Ascending aorta (tissue), 2 donors: ENCODE results near the gene CRYBG1. TPM values are rescaled to one million over a fixed set of nuclear protein-coding genes. Genes with fewer than 3 reads are reported as not detected.

ENCODE experiments used
- DNase-seq, 2 donors: peaks; one replicate each; pipeline ENCODE4 v3.0.0-alpha.2; 2019; ENCODE audit warnings: low spot score in 2 of 2
- H3K27ac ChIP-seq, 2 donors: fragments of 200-600 bp; sonication (generic); one replicate each; pipeline ENCODE4 v1.5.1; 2016 to 2017; ENCODE audit warnings: mild to moderate bottlenecking in 1 of 2
- H3K27me3 ChIP-seq: fragments of 200-600 bp; sonication (generic); one replicate; pipeline ENCODE4 v1.5.1; 2017
- H3K36me3 ChIP-seq, 2 donors: fragments of 200-600 bp; sonication (generic); one replicate each; pipeline ENCODE4 v1.5.1; 2016
- H3K4me1 ChIP-seq, 2 donors: fragments of 200-600 bp; sonication (generic); one replicate each; pipeline ENCODE4 v1.5.1; 2016 to 2017; ENCODE audit warnings: mild to moderate bottlenecking in 1 of 2
- H3K4me3 ChIP-seq, 2 donors: fragments of 200-600 bp; sonication (generic); one replicate each; pipeline ENCODE4 v1.5.1; 2016 to 2017; ENCODE audit warnings: mild to moderate bottlenecking in 1 of 2
- H3K9me3 ChIP-seq, 2 donors: fragments of 200-600 bp; sonication (generic); one replicate each; pipeline ENCODE4 v1.5.1; 2016
- intact Hi-C: fragments of 100-400 bp; cut with DNase I; formaldehyde crosslinking; loops from one replicate; pipeline ENCODE4 v1.15.1; 2023
- total RNA-seq: library from RNA; depleted of rRNA; stranded (reverse); fragments of >200 nt; gene quantifications from one replicate; pipeline ENCODE4 v1.1.0, GENCODE V29; 2016
- TF ChIP-seq, protein P1 (sequence below), 3 experiments: fragments of 200-600 bp in 2 of 3; fragments of 450-650 bp in 1 of 3; sonication (generic) in 2 of 3; IDR thresholded peaks; one replicate each; pipeline ENCODE4 v1.5.1; 2016 to 2019; ENCODE audit warnings: antibody characterized with exemption in 3 of 3, mild to moderate bottlenecking in 1 of 3, moderate library complexity in 1 of 3

The CRYBG1 gene
- total RNA-seq, 1 donor from 2014 or later, result 6.5 TPM

DNA sequence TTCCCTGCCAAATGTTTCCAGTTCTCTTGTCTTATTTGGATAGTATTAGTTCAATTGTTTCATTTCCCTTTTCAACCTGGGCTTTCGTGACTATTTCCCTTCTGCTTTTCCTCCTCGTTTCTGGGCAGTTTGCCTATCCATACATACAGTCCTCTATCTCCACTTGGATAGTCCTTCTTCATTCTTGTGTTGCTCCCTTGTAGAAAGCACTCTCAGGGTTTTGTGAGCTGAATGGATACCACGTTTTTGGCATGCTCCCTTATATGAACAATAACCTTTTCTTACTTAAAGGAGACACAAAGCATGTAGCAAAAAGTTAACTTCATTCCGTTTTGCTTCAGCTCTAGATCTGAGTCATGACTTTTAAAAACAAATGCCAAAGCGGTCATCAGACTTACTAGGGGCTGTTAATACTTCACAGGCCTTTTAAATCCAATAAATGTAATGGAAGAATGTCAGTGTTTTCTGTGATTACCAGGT, 16.6 kb downstream of the CRYBG1 start:
- no peak for DNase-seq
- no peaks in the 10 kb centered on the region for H3K4me1 ChIP-seq
- TF ChIP-seq, protein P1, sequence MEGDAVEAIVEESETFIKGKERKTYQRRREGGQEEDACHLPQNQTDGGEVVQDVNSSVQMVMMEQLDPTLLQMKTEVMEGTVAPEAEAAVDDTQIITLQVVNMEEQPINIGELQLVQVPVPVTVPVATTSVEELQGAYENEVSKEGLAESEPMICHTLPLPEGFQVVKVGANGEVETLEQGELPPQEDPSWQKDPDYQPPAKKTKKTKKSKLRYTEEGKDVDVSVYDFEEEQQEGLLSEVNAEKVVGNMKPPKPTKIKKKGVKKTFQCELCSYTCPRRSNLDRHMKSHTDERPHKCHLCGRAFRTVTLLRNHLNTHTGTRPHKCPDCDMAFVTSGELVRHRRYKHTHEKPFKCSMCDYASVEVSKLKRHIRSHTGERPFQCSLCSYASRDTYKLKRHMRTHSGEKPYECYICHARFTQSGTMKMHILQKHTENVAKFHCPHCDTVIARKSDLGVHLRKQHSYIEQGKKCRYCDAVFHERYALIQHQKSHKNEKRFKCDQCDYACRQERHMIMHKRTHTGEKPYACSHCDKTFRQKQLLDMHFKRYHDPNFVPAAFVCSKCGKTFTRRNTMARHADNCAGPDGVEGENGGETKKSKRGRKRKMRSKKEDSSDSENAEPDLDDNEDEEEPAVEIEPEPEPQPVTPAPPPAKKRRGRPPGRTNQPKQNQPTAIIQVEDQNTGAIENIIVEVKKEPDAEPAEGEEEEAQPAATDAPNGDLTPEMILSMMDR (IDR thresholded peaks at IDR 0.05), result no peak
- intact Hi-C loops, result no loop called here
- no peaks in the 10 kb centered on the region for H3K27me3 ChIP-seq
- no peaks in the 10 kb centered on the region for H3K36me3 ChIP-seq
- H3K27ac ChIP-seq, result no peak overlapping the region
- no peak overlapping the region for H3K4me3 ChIP-seq
- no peaks in the 10 kb centered on the region for H3K9me3 ChIP-seq

DNA sequence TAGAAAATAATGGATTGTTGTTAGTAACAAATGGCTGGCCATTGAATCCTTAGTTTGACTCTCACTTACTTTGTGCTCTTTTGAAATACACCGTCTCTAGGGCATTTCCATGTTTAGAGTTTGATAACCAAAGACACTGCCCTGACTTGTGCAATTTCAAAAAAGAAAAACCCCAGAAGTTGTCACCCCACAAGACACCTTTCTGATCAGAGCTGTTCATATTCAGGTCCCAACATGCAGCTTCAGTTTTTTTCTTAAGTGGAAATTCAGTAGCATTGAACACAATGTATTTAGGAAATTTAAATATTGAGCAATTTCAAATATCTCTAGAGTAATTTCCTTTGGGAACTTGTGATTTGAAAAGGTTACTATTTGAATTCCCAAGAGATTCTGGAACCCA, 19.4 kb downstream of the CRYBG1 start:
- Histone ChIP-seq H3K4me3 (no peak overlapping the region), H3K27me3 (no peaks in the 10 kb centered on the region), H3K36me3 (no peaks in the 10 kb centered on the region), H3K27ac (no peak overlapping the region), H3K4me1 (no peaks in the 10 kb centered on the region), H3K9me3 (no peaks in the 10 kb centered on the region)
- TF ChIP-seq, protein P1 (IDR thresholded peaks at IDR 0.05), result no peak
- DNase-seq, result no peak
- intact Hi-C loops, result no loop called here

DNA sequence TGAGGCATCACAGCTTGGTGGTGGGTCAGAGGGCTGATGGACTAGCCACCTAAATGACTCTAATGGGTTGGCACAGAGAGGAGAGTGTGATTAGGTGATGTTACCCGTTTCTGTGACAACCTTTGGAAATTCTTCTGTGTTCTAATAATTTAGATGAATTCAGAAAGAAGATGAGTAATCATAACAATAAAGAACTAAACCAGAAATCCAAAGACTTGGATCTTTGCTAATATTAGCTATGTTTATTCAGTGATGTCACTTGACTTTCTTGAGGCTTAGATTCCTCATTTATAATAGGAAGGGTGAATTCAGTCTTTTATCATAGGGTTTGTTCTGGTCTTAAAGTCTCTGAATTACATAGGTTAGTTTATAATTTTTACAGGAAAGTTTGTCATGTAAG, 19.9 kb downstream of the CRYBG1 start:
- no peak for DNase-seq
- H3K4me1 ChIP-seq, result no peaks in the 10 kb centered on the region
- intact Hi-C loops, result no loop called here
- no peak overlapping the region for H3K4me3 ChIP-seq
- H3K9me3 ChIP-seq, result no peaks in the 10 kb centered on the region
- H3K36me3 ChIP-seq, result no peaks in the 10 kb centered on the region
- no peaks in the 10 kb centered on the region for H3K27me3 ChIP-seq
- no peak overlapping the region for H3K27ac ChIP-seq
- TF ChIP-seq, protein P1 (IDR thresholded peaks at IDR 0.05), result no peak

DNA sequence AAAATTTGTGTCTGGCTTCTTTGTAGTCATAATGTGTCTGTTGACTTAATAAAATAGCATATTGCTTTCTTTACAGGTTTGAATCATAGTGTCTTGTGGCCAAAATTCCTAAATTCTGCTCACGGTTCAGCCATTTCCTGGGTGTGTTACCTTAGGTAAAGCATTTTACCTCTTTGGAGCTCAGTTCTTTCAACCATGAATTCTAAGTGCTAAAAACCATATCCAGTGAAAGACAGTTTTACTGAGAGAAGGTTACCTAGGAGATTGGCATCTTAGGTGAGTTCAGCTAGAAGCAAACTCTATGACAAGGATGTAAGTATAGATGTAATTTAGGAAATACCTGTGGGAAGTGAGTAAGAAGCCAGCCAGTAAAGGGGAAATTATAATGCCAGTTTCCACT, 20.7 kb downstream of the CRYBG1 start:
- no peaks in the 10 kb centered on the region for H3K9me3 ChIP-seq
- DNase-seq, result no peak
- intact Hi-C loops, result no loop called here
- H3K27ac ChIP-seq, result no peak overlapping the region
- H3K36me3 ChIP-seq, result no peaks in the 10 kb centered on the region
- no peak overlapping the region for H3K4me3 ChIP-seq
- TF ChIP-seq, protein P1 (IDR thresholded peaks at IDR 0.05), result no peak
- no peaks in the 10 kb centered on the region for H3K4me1 ChIP-seq
- no peaks in the 10 kb centered on the region for H3K27me3 ChIP-seq

DNA sequence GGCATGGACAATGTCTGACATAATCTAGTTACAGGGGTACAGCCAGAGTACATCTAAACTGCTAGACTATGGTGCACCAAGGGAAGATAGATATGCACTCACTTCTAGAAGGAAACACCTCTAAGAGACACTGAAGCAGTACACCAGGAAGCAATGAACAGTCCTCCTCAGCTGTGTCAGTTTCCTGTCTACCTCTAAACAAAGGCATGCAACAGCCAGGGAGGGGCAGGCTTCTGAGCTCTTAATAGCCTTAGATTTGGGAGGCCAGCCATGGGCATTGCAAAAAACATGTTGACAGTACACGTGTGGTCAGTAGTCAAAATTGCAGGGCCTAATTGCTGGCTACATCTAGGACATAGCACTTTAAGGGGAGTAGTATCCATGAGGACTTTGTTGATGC, 21.4 kb downstream of the CRYBG1 start:
- TF ChIP-seq, protein P1 (IDR thresholded peaks at IDR 0.05), result no peak
- no peak overlapping the region for H3K27ac ChIP-seq
- intact Hi-C loops, result no loop called here

DNA sequence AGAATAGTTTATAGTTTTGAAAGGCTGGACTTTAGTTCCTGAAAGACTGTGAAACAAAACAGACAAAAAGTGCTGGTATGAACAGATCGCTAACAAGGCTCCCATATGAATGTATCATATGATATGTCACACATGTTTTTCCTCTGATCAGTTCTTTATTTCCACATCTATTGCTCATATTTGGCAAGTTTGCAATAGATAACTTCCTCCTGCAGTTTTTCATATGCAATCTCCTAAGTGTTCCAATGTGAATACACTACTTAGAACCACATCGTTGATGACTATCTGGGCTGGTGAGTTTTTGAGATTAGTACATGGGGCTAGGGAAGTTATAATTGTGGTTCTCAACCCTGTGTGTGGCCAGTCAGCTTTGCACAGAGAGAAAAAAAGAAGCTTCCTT, 23.1 kb downstream of the CRYBG1 start:
- TF ChIP-seq, protein P1 (IDR thresholded peaks at IDR 0.05), result no peak
- Histone ChIP-seq H3K4me1 (no peaks in the 10 kb centered on the region), H3K9me3 (no peaks in the 10 kb centered on the region), H3K27ac (no peak overlapping the region), H3K27me3 (no peaks in the 10 kb centered on the region), H3K36me3 (no peaks in the 10 kb centered on the region), H3K4me3 (no peak overlapping the region)
- intact Hi-C loops, result no loop called here
- no peak for DNase-seq

More for the DNA sequence above, 21.4 kb downstream of the CRYBG1 start:
- Histone ChIP-seq H3K4me3 (no peak overlapping the region), H3K9me3 (no peaks in the 10 kb centered on the region), H3K27me3 (no peaks in the 10 kb centered on the region), H3K36me3 (no peaks in the 10 kb centered on the region), H3K4me1 (no peaks in the 10 kb centered on the region)
- DNase-seq, result no peak
